Bone marrow (tissue), 2 donors: ENCODE data around the gene PDLIM4.

Experiments used
- DNase-seq, 2 donors: peaks; one replicate each; lab custom pipeline; 2025; lab: John Stamatoyannopoulos, UW

PDLIM4 gene

GRCh38 chr5:132227485-132228240 is 29.8 kb upstream of the PDLIM4 start, which contains the start of gene P4HA2:
P4HA2 (minus strand) TSS chr5:132227853; CDS start chr5:132218626, 9,227 bp downstream.
- DNase-seq: peak in 1 of 2 donors; percentile 21

- no peak for DNase-seq
These were observed 29.1 kb upstream of the PDLIM4 start for GRCh38 chr5:132228241-132229035.

- DNase-seq: no peak
These were observed 28.3 kb upstream of the PDLIM4 start for GRCh38 chr5:132229236-132229635.

GRCh38 chr5:132230871-132231270 is 26.6 kb upstream of the PDLIM4 start:
- no peak for DNase-seq

- DNase-seq: no peak
These were observed 25.0 kb upstream of the PDLIM4 start for GRCh38 chr5:132232465-132232864.

- no peak for DNase-seq
These were observed 24.4 kb upstream of the PDLIM4 start for GRCh38 chr5:132233081-132233480.

- no peak for DNase-seq
These were observed 23.4 kb upstream of the PDLIM4 start for GRCh38 chr5:132233811-132234683.

GRCh38 chr5:132234684-132235062 is 22.8 kb upstream of the PDLIM4 start:
- DNase-seq: no peak

GRCh38 chr5:132235340-132235739 is 22.2 kb upstream of the PDLIM4 start:
- no peak for DNase-seq

GRCh38 chr5:132237141-132237540 is 20.4 kb upstream of the PDLIM4 start:
- DNase-seq: no peak

- no peak for DNase-seq
These were observed 19.8 kb upstream of the PDLIM4 start for GRCh38 chr5:132237670-132238069.

GRCh38 chr5:132238169-132238744 is 19.2 kb upstream of the PDLIM4 start:
- DNase-seq: peak; percentile 22 to 46

GRCh38 chr5:132238901-132239500 is 18.5 kb upstream of the PDLIM4 start:
- no peak for DNase-seq

GRCh38 chr5:132239776-132240175 is 17.7 kb upstream of the PDLIM4 start:
- DNase-seq: no peak

- no peak for DNase-seq
These were observed 14.0 kb upstream of the PDLIM4 start for GRCh38 chr5:132243366-132243977.

GRCh38 chr5:132245593-132245992 is 11.9 kb upstream of the PDLIM4 start:
- no peak for DNase-seq

- no peak for DNase-seq
These were observed 10.7 kb upstream of the PDLIM4 start for GRCh38 chr5:132246806-132247205.

- DNase-seq: no peak
These were observed 6.9 kb upstream of the PDLIM4 start for GRCh38 chr5:132250547-132250946.

- DNase-seq: no peak
These were observed 6.2 kb upstream of the PDLIM4 start for GRCh38 chr5:132251220-132251725.

GRCh38 chr5:132253008-132253441 is 4.5 kb upstream of the PDLIM4 start:
- DNase-seq: no peak
